Adrenal gland (tissue), 12 donors: Measurements from ENCODE around the gene AGBL1. TPM values are rescaled to one million over a fixed set of nuclear protein-coding genes. Genes with fewer than 3 reads are reported as not detected.

Experiments
- DNase-seq, 7 donors: peaks; one replicate each; pipeline ENCODE4 v3.0.0-alpha.2; 2019 to 2020
- H3K27ac ChIP-seq, 5 donors: fragments of 200-600 bp; sonication (generic) in 4 of 5; 1 replicate in 3 of 5; 2 replicates in 2 of 5; pipeline versions ENCODE4 v1.5.1 to v1.8.0; 2016 to 2020; ENCODE audit warnings: mild to moderate bottlenecking in 1 of 5
- H3K27me3 ChIP-seq: fragments of 200-600 bp; 2 replicates; pipeline ENCODE4 v1.8.0; 2021
- H3K36me3 ChIP-seq, 2 donors: fragments of 200-600 bp; replicated peaks in 1 of 2; 1 replicate in 1 of 2; 2 replicates in 1 of 2; pipeline versions ENCODE4 v1.5.1 to v1.8.0; 2018 to 2022
- H3K4me1 ChIP-seq, 2 donors: fragments of 200-600 bp; replicated peaks in 1 of 2; 1 replicate in 1 of 2; 2 replicates in 1 of 2; pipeline versions ENCODE4 v1.5.1 to v1.8.0; 2018 to 2021
- H3K4me3 ChIP-seq, 4 donors: fragments of 200-600 bp; sonication (generic) in 3 of 4; one replicate each; pipeline ENCODE4 v1.5.1; 2016 to 2018
- H3K9me3 ChIP-seq, 3 donors: fragments of 200-600 bp; sonication (generic) in 1 of 3; replicated peaks in 1 of 3; 1 replicate in 2 of 3; 2 replicates in 1 of 3; pipeline versions ENCODE4 v1.5.1 to v1.8.0; 2016 to 2021
- POLR2A ChIP-seq, 2 donors: fragments of 450-650 bp; IDR thresholded peaks; one replicate each; pipeline ENCODE4 v1.6.1; 2017; ENCODE audit warnings: antibody characterized with exemption in 2 of 2, mild to moderate bottlenecking in 2 of 2, moderate library complexity in 1 of 2
- WGBS, 4 donors: extraction: QIAGEN DNeasy Blood & Tissue Kit in 2 of 4; methylation state at CpG; one replicate each; pipeline versions ENCODE4 v1.1.5 to v1.1.7; 2013 to 2017; 5-methylcytosine and 5-hydroxymethylcytosine counted together
- intact Hi-C, 2 donors: fragments of 100-400 bp; cut with DNase I; formaldehyde crosslinking; loops; one replicate each; pipeline versions ENCODE4 v1.14.1 to v1.15.0; 2022 to 2023
- polyA plus RNA-seq, 3 donors: library from polyadenylated mRNA; stranded (reverse); fragments of 200-250 nt in 2 of 3; fragments of 350-450 nt in 1 of 3; fragmentation: Illumina TruSeq in 1 of 3; extraction: RNeasy Lipid Tissue Mini Kit (QIAGEN cat#74804) in 1 of 3; gene quantifications; one replicate each; pipeline ENCODE4 v1.2.3, GENCODE V29; 2013 to 2014
- total RNA-seq, 9 donors: library from RNA; depleted of rRNA in 4 of 9; stranded (reverse); fragments of >200 nt in 4 of 9; fragments of 120-200 nt in 1 of 9; fragmentation: NEBNext Ultra II Directional in 1 of 9; extraction: Animal tissue kit (Norgen Biotek cat#: 25700) in 1 of 9; gene quantifications; one replicate each; pipeline versions ENCODE4 v1.1.0 to v1.2.4, GENCODE V29; 2013 to 2023
- TF ChIP-seq, protein P1 (sequence below), 6 experiments: fragments of 450-650 bp in 4 of 6; fragments of 200-600 bp in 2 of 6; sonication (generic) in 1 of 6; IDR thresholded peaks; 1 replicate in 5 of 6; 2 replicates in 1 of 6; pipeline versions ENCODE4 v1.5.1 to v1.8.0; 2016 to 2021; ENCODE audit warnings: antibody characterized with exemption in 6 of 6, mild to moderate bottlenecking in 2 of 6, moderate library complexity in 1 of 6
- donor health status: healthy with polysubstance abuse.
- donor health status: Bipolar disorder and iron deficiency.
- donor health status: DM: yes; HTN: yes; CAD: no.
- donor health status: DM: no; HTN: no; CAD: no.
- donor health status: DM: no; HTN: no; CAD: no.
- donor health status: DM: yes; HTN: yes; CAD: no.

The AGBL1 gene
- total and polyA plus RNA-seq, 12 donors = 0.04 to 0.07 (median 0.06) TPM; not detected in 9

DNA sequence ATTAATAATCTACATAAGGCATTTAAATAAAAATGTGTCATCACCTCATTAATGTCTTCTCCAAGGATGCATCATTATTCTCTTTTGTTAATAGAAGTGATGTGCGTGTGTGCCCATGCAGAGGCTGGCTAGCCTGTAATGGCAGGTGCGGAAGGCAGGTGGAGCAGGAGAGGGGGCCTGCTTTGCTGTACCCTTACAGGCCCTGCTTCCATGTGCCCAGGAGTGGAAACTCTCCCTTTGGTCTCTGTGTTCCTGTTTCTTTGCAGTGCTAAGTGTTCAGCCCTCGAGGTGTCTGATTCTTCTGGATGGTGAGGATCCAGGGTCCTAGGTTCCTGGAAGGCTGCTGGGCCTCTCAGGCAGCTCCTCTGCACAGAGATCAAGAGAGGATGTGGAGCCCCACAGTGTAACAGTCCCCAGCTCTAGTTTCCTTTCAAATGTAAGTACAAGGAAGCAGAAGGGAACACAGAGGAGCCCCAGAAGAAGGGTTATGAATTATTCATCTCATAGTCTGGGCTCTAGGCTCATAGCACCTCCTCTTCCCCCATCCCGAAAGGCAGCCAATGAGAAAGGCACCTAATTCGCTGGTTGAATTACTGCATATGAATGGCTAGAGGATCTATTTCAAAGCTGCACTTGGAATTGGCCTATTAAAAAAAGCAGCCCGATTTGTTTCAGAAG lies 39.2 kb upstream of the AGBL1 start:
- WGBS, 4 donors = 63 to 74% (median 71%) methylated on average over 6 of the region's 6 CpGs
- Histone ChIP-seq H3K9me3 (no peaks in the 10 kb centered on the region), H3K27me3 (peaks cover 8% of the 10 kb centered on the region), H3K4me3 (no peak overlapping the region), H3K27ac (no peak overlapping the region), H3K4me1 (no peaks in the 10 kb centered on the region), H3K36me3 (no peaks in the 10 kb centered on the region)
- no peak for DNase-seq
- TF ChIP-seq POLR2A (IDR thresholded peaks at IDR 0.05) = no peak
- TF ChIP-seq, protein P1, sequence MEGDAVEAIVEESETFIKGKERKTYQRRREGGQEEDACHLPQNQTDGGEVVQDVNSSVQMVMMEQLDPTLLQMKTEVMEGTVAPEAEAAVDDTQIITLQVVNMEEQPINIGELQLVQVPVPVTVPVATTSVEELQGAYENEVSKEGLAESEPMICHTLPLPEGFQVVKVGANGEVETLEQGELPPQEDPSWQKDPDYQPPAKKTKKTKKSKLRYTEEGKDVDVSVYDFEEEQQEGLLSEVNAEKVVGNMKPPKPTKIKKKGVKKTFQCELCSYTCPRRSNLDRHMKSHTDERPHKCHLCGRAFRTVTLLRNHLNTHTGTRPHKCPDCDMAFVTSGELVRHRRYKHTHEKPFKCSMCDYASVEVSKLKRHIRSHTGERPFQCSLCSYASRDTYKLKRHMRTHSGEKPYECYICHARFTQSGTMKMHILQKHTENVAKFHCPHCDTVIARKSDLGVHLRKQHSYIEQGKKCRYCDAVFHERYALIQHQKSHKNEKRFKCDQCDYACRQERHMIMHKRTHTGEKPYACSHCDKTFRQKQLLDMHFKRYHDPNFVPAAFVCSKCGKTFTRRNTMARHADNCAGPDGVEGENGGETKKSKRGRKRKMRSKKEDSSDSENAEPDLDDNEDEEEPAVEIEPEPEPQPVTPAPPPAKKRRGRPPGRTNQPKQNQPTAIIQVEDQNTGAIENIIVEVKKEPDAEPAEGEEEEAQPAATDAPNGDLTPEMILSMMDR (IDR thresholded peaks at IDR 0.05) = no peak
- intact Hi-C loops = no loop called here

DNA sequence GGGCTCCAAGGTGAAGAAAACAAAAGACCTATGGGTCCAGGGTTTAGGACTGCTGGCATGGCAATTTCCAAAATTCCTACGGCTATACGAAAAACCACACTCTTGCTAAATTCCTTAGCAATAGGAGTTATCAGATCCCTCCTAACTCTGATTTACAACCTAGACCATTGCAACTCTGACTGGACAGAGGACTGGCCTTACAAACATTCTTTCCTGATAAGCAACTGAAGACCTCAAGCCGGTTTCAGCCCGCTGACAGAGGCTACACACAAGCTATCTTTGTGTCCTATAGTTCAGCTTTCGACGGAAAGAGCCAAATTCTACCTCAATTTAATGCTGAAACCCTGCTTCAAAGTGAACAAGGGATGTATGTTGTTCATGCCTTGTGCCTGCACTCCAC lies 38.3 kb upstream of the AGBL1 start:
- WGBS, 4 donors = 30 to 32% (median 31%) methylated on average over 6 of the region's 6 CpGs
- Histone ChIP-seq H3K4me1 (no peaks in the 10 kb centered on the region), H3K27me3 (peaks cover 8% of the 10 kb centered on the region), H3K4me3 (no peak overlapping the region), H3K36me3 (no peaks in the 10 kb centered on the region), H3K9me3 (no peaks in the 10 kb centered on the region), H3K27ac (no peak overlapping the region)
- DNase-seq = no peak
- TF ChIP-seq, protein P1 (IDR thresholded peaks at IDR 0.05) = no peak
- TF ChIP-seq POLR2A (IDR thresholded peaks at IDR 0.05) = no peak
- intact Hi-C loops = no loop called here

DNA sequence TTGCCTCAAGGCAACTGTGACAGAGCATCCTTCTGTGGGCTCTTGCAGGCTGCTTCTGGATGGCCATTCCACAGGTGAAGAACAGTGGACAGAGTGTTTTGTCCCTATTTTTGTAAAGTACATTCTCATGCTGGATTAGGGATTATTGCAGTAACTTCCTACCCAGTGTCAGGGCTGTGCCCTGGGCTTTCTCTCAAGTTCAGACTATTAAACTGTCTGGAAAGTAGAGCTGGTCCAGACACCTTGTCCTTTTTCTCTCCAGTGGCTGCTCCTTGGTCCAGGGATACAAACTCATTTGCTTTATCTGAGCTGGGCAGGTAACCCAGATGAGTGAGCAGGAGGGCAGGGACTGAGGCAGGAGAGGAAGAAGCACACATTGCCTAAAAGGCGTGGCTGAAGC lies 37.4 kb upstream of the AGBL1 start:
- H3K9me3 ChIP-seq = no peaks in the 10 kb centered on the region
- TF ChIP-seq POLR2A (IDR thresholded peaks at IDR 0.05) = no peak
- TF ChIP-seq, protein P1 (IDR thresholded peaks at IDR 0.05) = no peak
- peaks cover 8% of the 10 kb centered on the region for H3K27me3 ChIP-seq
- H3K4me1 ChIP-seq = no peaks in the 10 kb centered on the region
- intact Hi-C loops = no loop called here
- WGBS, 4 donors = 57 to 100% (median 82%) methylated on average over 1 of the region's 1 CpG
- no peak for DNase-seq
- H3K36me3 ChIP-seq = no peaks in the 10 kb centered on the region
- H3K4me3 ChIP-seq = no peak overlapping the region
- H3K27ac ChIP-seq = no peak overlapping the region

DNA sequence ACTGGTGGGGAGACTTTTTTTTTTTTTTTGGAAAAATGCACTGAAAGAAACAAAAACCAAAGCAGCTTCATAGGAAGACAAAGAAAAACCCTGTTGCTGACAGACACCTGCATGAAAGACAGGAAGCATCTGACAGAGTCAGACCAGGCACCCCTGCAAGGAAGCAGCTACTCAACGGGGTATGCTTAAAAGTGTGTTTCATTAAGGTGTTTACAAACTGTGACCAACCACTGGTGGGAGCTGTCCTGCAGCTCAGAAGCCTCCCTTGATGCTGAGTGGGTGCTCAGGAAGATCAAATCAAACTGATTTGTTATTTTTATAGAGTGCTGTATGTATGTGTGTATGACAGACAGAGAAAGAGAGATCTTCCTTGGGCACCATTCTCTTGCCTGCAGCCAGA lies 34.7 kb upstream of the AGBL1 start:
- Histone ChIP-seq H3K27ac (no peak overlapping the region), H3K9me3 (no peaks in the 10 kb centered on the region), H3K4me3 (no peak overlapping the region), H3K27me3 (peaks cover 8% of the 10 kb centered on the region), H3K36me3 (no peaks in the 10 kb centered on the region), H3K4me1 (no peaks in the 10 kb centered on the region)
- no peak for DNase-seq
- WGBS, 4 donors = 0 to 22% (median 16%) methylated on average over 1 of the region's 1 CpG
- intact Hi-C loops = no loop called here
- no peak for TF ChIP-seq POLR2A (IDR thresholded peaks at IDR 0.05)
- TF ChIP-seq, protein P1 (IDR thresholded peaks at IDR 0.05) = no peak
